ENCODE measurements around the gene ALPG.
"Not testable (repeated sequence)": the region's sequence is repeated elsewhere in the genome, so short reads cannot be mapped to it uniquely, and the experiment has no call there.

The ALPG gene

DNA sequence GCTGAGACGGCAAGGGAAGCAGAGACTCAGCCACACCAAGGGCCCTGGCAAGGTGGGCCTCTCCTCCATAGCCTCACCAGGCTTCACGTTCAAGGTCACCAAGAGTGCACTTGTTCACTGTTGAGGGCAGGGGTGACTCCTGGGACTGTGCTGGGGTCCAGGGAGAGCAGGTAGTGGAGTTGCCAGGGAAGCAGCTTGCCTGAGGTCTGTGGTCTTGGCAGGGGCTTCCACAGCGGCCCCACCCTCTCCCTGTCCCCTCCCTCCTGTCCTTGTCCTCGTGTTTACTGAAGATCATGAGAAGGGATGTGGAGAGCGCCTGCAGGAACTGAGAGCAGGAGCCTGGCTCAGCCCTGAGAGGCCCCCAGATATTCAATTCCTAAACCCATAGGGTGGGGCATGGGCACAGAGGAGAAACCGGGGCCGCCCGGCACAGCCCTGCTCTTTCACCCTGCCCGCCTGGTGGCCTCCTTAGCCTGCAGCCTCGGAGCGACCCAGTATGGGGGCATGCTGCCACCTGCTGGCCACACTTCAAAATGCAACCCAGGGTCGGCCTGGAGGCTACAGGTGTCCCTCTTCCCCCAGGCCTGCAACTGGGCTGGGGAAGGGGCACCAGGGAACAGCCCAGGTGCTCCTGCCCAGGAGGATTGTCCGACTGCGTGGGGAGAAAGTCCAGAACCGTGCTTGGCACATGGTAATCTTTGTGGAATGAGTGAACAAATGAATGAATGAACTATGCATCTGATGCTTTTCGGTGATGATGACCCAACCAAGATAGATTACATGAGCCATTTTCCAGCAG, 33.8 kb downstream of the ALPG start:
- TF ChIP-seq, protein P1, sequence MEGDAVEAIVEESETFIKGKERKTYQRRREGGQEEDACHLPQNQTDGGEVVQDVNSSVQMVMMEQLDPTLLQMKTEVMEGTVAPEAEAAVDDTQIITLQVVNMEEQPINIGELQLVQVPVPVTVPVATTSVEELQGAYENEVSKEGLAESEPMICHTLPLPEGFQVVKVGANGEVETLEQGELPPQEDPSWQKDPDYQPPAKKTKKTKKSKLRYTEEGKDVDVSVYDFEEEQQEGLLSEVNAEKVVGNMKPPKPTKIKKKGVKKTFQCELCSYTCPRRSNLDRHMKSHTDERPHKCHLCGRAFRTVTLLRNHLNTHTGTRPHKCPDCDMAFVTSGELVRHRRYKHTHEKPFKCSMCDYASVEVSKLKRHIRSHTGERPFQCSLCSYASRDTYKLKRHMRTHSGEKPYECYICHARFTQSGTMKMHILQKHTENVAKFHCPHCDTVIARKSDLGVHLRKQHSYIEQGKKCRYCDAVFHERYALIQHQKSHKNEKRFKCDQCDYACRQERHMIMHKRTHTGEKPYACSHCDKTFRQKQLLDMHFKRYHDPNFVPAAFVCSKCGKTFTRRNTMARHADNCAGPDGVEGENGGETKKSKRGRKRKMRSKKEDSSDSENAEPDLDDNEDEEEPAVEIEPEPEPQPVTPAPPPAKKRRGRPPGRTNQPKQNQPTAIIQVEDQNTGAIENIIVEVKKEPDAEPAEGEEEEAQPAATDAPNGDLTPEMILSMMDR (IDR thresholded peaks at IDR 0.05), result peak; percentile 81
- peak; percentile 77 for DNase-seq (ENCODE audit: low spot score)
- not testable (repeated sequence) for H3K4me3 ChIP-seq, H3K27ac ChIP-seq

DNA sequence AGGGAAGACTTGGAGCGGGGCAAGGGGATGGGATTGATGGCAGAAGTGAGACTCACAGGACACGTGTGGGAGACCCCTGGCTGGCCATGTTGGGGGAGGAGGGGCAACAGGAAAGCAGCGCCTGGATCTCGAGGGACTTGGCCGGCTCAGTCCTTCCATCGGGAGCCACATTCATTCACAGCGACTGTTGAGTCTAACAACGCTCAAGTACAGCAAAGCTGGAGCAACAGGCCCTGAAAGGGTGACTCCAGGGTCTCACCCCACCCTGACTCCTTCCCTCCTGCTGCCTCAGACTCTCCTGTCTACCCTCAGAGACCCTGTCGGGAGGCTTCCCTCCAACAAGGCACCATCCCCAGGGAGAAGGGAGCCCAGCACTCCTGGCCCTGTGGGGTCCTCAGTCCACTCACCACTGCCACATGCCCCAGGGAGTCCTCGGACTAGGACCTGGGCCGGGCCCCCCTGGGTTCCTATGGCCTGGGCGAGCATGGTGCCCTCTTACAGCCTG, 34.6 kb downstream of the ALPG start:
- peak; percentile 63 for DNase-seq (ENCODE audit: low spot score)
- TF ChIP-seq, protein P1 (IDR thresholded peaks at IDR 0.05), result no peak
- Histone ChIP-seq H3K4me3 (no peak overlapping the region), H3K27ac (no peak overlapping the region)

DNA sequence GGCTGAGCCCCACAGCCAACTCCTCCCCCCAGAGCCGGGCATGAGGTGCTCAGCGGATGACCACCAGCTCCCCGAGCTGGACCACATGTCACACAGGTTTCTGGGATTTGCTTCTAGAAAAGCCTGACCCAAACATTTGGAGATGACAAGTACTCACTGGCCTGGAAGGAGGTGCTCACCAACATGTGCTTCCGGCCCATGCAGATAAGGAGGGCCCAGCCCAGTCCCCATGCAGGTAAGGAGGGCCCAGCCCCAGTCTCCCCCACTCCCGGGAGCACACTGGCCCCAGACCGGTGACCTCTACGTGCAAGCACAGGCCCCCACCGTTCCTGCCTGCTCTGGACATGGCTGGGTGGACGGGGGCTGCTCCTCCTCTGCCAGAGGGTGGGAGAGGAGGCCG, 35.3 kb downstream of the ALPG start:
- not testable (repeated sequence) for DNase-seq (ENCODE audit: low spot score); H3K27ac ChIP-seq; H3K4me3 ChIP-seq

DNA sequence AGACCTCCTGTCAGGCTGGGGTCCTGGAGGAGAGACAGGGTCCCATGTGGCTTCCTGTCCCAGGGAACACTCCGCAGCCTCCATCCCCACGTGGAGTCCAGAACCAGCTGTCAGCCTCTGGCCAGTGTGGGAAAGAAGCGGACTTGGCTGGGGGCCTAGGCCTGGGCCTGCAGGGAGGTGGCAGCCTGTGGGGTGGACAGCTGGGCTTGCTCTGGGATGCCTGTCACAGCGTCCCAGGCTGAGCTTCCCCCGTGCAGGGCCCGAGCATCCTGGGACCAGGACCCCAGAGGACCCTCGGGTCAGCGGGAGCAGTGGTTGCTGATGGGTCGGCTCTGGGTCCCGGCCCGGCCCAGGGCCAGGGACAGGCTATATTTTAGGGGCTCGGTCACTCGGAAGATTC, 35.8 kb downstream of the ALPG start:
- not testable (repeated sequence) for H3K27ac ChIP-seq; DNase-seq (ENCODE audit: low spot score)

DNA sequence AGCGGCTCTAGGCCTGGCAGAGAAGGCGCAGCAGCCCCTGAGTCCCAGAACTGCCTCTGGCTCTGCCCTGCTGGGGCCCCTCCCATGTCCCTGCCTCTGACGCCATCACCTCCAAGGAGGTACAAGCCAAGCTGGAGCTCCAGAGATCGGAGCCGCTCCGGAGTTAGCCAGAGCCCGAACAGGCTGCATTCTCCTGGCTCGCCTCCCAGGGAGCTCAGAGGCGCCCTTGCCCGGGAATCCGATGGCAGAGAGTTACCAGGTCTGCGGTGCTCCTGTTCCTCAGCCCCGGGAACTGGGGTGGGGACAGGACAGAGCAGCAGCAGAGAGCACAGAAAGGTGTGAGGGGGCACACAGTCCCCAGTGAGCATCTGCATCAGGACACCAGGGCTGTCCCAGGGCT, 36.4 kb downstream of the ALPG start:
- not testable (repeated sequence) for DNase-seq (ENCODE audit: low spot score); H3K27ac ChIP-seq; H3K4me3 ChIP-seq

More for the DNA sequence above, 35.8 kb downstream of the ALPG start:
- H3K4me3 ChIP-seq, result not testable (repeated sequence)

DNA sequence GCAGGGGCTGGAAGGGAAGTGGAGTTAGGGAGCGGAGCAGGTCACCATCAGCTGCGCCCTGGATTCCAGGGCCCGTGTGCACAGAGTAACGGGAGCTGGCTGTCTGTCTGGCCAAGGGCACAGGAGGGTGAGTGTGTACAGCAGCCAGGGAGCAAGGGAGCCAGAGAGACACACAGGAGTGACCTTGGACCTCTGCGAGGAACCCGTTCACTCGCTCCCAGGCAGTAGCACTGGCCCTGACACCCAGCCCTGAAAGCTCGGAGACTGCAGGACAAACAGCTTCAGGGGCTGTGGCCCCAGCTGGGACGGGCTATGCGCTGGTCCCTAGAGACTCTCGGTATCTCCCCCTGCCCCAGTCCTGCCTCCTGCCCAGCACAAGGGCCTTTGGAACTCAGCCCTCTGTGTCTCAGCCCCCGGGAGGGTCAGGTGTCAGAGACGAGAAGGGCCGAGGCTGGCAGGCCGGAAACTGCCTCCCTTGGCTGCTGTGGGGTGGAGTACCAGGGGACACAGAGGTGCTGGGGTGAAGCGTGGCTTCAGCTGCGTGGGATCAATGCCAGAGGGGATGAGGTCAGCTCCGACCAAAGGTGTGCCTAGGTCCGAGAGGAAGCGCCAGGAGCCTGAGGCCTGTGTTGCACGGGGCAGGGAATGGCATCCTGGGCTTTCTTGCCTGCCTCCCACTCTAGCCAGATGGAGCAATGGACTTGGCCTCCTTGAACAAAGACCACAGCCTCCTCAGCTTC, 37.2 kb downstream of the ALPG start:
- H3K4me3 ChIP-seq; DNase-seq (ENCODE audit: low spot score); H3K27ac ChIP-seq: not testable (repeated sequence)

DNA sequence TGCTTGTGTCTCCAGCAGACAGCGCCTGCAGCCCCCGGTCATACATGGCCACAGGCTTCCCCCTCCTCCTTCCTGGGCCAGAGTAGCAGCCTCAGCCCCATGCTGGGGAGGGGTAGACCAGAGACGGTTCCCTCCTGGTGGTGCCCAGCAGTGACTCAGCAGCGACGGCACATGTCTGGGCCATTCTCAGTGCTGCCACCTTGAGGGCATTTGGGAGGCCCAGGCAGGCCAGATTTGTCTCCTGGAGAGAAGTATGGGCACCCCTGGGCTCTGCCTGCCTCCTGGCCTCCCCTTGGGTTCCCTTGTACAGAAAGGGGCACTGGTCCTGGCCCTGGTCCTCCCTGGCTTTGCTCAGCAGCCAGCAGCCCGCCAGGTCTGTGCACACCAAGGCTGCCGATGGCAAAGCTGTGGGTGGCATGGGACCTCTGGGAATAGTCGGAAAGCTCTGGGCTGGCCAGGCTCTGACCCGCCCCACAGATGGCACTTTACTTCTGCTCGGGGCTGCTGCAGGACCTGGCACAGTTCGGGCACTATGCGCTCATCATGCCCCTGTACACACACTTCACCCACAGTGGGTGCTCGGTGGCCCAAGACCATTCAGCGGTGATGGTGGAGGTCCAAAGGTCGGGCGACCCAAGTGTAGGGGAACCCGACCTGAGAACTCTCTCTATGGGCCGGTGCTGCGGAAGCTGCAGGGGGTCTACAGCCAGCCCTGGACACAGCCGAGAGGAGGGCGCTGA, 37.9 kb downstream of the ALPG start:
- TF ChIP-seq, protein P1 (IDR thresholded peaks at IDR 0.05), result no peak
- no peak overlapping the region for H3K27ac ChIP-seq
- H3K4me3 ChIP-seq, result no peak overlapping the region
- DNase-seq (ENCODE audit: low spot score), result no peak

DNA sequence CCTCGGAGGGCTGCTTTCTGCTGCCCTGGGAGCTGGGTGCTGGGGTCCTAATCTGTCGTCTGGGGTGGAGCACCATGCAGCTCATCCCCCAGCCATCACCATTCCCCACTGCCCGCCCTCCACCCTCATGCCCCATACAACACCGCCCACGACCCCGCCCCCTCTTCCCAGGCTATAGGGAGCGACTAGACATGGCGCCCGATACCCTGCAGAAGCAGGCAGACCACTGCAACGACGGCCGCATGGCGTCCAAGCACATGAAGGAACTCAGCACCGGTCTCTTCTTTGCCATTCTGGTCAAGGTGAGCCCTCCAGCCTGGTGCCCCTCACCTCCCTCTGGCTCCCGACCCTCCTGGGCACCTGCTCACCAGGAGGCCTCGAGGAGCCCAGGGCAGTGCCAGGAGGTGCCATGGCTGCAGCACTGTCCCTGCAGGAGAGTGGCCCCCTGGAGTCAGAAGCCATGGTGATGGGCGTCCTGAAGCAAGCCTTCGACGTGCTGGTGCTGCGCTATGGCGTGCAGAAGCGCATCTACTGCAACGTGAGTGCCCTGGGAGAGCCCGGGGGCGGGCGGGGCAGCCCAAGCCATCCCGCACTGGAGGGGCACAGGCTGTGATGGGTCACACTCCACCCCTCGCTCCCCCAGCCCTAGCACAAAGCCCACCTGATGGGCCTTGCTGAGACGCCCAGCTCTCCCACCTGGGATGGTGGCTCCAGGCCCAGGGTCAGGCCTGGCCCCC, 38.7 kb downstream of the ALPG start:
- H3K4me3 ChIP-seq; DNase-seq (ENCODE audit: low spot score); H3K27ac ChIP-seq: not testable (repeated sequence)

DNA sequence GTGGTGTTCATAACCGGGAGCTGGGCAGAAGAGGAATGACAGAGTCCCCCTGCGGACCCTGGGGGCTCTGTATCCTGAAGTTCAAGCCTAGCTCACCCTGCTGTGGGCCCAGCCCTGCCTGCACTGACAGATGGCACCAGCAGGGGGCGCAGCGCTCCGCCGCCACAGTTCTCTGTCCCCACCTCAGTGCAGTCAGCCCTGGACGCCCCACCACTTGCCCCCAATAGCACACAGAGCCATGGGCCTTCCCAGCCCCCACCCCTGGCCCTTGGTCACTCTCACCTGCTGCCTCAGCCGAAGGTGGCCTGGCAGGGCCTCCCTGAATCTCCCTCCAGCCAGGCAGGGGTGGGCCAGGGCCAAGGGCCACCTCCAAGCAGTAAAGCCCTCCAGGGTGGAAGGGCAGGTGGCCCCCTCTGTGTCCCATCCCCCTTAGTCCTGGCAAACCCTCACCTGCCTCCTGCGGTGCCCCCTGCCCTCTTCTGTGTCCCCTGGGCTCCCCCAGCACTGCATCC, 39.7 kb downstream of the ALPG start:
- not testable (repeated sequence) for H3K27ac ChIP-seq; DNase-seq (ENCODE audit: low spot score)

More for the DNA sequence above, 39.7 kb downstream of the ALPG start:
- not testable (repeated sequence) for H3K4me3 ChIP-seq
